WTC11 (cell line): ENCODE data around the gene ESR2.

Source experiments
- CREM ChIP-seq: sonication (generic); formaldehyde crosslinking; IDR thresholded peaks from 2 replicates; pipeline ENCODE4 v1.8.1; 2022; ENCODE audit warnings: mild to moderate bottlenecking, missing genetic modification reagents, moderate library complexity
- CTCF ChIP-seq: fragments of 200-600 bp; IDR thresholded peaks from 2 replicates; pipeline ENCODE4 v1.8.0; 2022; ENCODE audit warnings: antibody characterized with exemption
- E2F4 ChIP-seq: sonication (generic); formaldehyde crosslinking; IDR thresholded peaks from 2 replicates; pipeline ENCODE4 v1.8.1; 2022; ENCODE audit warnings: low read depth, mild to moderate bottlenecking, moderate library complexity, missing genetic modification reagents, borderline replicate concordance
- EMX1 ChIP-seq: fragments of 250-450 bp; sonication (Bioruptor Pico); IDR thresholded peaks from 2 replicates; pipeline ENCODE4 v1.8.0; 2021; ENCODE audit warnings: mild to moderate bottlenecking
- ESRRA ChIP-seq: sonication (generic); formaldehyde crosslinking; IDR thresholded peaks from 2 replicates; pipeline ENCODE4 v1.8.1; 2022; ENCODE audit warnings: mild to moderate bottlenecking, missing genetic modification reagents, borderline replicate concordance
- IRF2 ChIP-seq: sonication (generic); formaldehyde crosslinking; IDR thresholded peaks from 2 replicates; pipeline ENCODE4 v1.8.0; 2022; ENCODE audit warnings: low read depth, missing genetic modification reagents, borderline replicate concordance
- PRDM15 ChIP-seq: sonication (generic); formaldehyde crosslinking; IDR thresholded peaks from 2 replicates; pipeline ENCODE4 v1.8.0; 2022; ENCODE audit warnings: missing genetic modification reagents
- SP1 ChIP-seq: sonication (generic); formaldehyde crosslinking; conservative IDR thresholded peaks from 2 replicates; pipeline ENCODE4 v1.8.1; 2022; ENCODE audit warnings: missing genetic modification reagents
- TCF7 ChIP-seq: sonication (generic); formaldehyde crosslinking; IDR thresholded peaks from 2 replicates; pipeline ENCODE4 v1.8.0; 2022; ENCODE audit warnings: mild to moderate bottlenecking, low read depth, missing genetic modification reagents, moderate library complexity
- USF1 ChIP-seq: sonication (generic); formaldehyde crosslinking; IDR thresholded peaks from 2 replicates; pipeline ENCODE4 v1.8.0; 2022; ENCODE audit warnings: mild to moderate bottlenecking, missing genetic modification reagents
- ZNF232 ChIP-seq: sonication (generic); formaldehyde crosslinking; IDR thresholded peaks from 2 replicates; pipeline ENCODE4 v1.8.0; 2022; ENCODE audit warnings: mild to moderate bottlenecking, missing genetic modification reagents

GRCh38 chr14:64060199-64060545 lies 234.0 kb downstream of the ESR2 start:
- no peak for TF ChIP-seq PRDM15 (CRISPR knock-in tag)
- TF ChIP-seq ESRRA (CRISPR knock-in tag), result no peak
- no peak for TF ChIP-seq CTCF
- no peak for TF ChIP-seq CREM (CRISPR knock-in tag)
- no peak for TF ChIP-seq TCF7 (CRISPR knock-in tag)
- TF ChIP-seq EMX1 (CRISPR knock-in tag), result no peak
- TF ChIP-seq SP1 (CRISPR knock-in tag), result no peak
- no peak for TF ChIP-seq IRF2 (CRISPR knock-in tag)
- no peak for TF ChIP-seq USF1
- no peak for TF ChIP-seq ZNF232 (CRISPR knock-in tag)
- no peak for TF ChIP-seq E2F4 (CRISPR knock-in tag)
